Fibroblast of skin of back (primary cell): ENCODE data around the gene ECM1. TPM values are rescaled to one million over a fixed set of nuclear protein-coding genes. Genes with fewer than 3 reads are reported as not detected.

Source experiments
- DNase-seq: peaks from one replicate; pipeline ENCODE4 v3.0.0-alpha.2; 2013
- polyA plus RNA-seq, 2 experiments: library from polyadenylated mRNA; unstranded; fragments of 120-200 nt; gene quantifications; one replicate each; pipeline ENCODE4 v1.2.1, GENCODE V29; 2013; ENCODE audit not compliant: insufficient read length in 2 of 2

The ECM1 gene
- polyA plus RNA-seq (2013, experiment 1 of 2; ENCODE audit: insufficient read length), result 132 TPM
- 105 TPM for polyA plus RNA-seq (2013, experiment 2 of 2; ENCODE audit: insufficient read length)

GRCh38 chr1:150507912-150508864, at the start of gene ECM1:
TSS of gene ECM1 (plus strand) at chr1:150508109. CDS start at chr1:150508210, 101 bp downstream.
- peak; percentile 90 for DNase-seq

GRCh38 chr1:150464422-150464826, 43.5 kb upstream of the ECM1 start:
- peak; percentile 42 for DNase-seq

GRCh38 chr1:150466964-150467363, 40.9 kb upstream of the ECM1 start:
- no peak for DNase-seq

GRCh38 chr1:150469291-150469690, 38.6 kb upstream of the ECM1 start:
- DNase-seq, result no peak

- DNase-seq, result no peak
Observed at GRCh38 chr1:150472601-150473200, 35.2 kb upstream of the ECM1 start.

GRCh38 chr1:150473659-150474058, 34.2 kb upstream of the ECM1 start:
- no peak for DNase-seq

- no peak for DNase-seq
Observed at GRCh38 chr1:150474869-150475268, 33.0 kb upstream of the ECM1 start.

GRCh38 chr1:150476754-150477153, 31.2 kb upstream of the ECM1 start:
- DNase-seq, result no peak

- DNase-seq, result no peak
Observed at GRCh38 chr1:150477320-150477719, 30.6 kb upstream of the ECM1 start.

- DNase-seq, result peak; percentile 50
Observed at GRCh38 chr1:150477733-150478132, 30.2 kb upstream of the ECM1 start.

- DNase-seq, result no peak
Observed at GRCh38 chr1:150479370-150479769, 28.5 kb upstream of the ECM1 start.

- no peak for DNase-seq
Observed at GRCh38 chr1:150479927-150480352, 28.0 kb upstream of the ECM1 start.

GRCh38 chr1:150484431-150484830, 23.5 kb upstream of the ECM1 start:
- peak; percentile 40 for DNase-seq

- peak; percentile 38 for DNase-seq
Observed at GRCh38 chr1:150484861-150485260, 23.0 kb upstream of the ECM1 start.

GRCh38 chr1:150486966-150487762, 20.7 kb upstream of the ECM1 start, which contains the start of gene TARS2:
TSS of gene TARS2 (plus strand) at chr1:150487419. CDS start at chr1:150487451, 32 bp downstream.
- DNase-seq, result peak; percentile 99

- DNase-seq, result no peak
Observed at GRCh38 chr1:150487763-150488115, 20.2 kb upstream of the ECM1 start.

GRCh38 chr1:150493175-150493574, 14.7 kb upstream of the ECM1 start:
- DNase-seq, result no peak

- no peak for DNase-seq
Observed at GRCh38 chr1:150498342-150498741, 9.6 kb upstream of the ECM1 start.

- DNase-seq, result no peak
Observed at GRCh38 chr1:150505431-150505830, 2.5 kb upstream of the ECM1 start.

- DNase-seq, result no peak
Observed at GRCh38 chr1:150508982-150509381, 1.1 kb downstream of the ECM1 start.

- DNase-seq, result no peak
Observed at GRCh38 chr1:150511551-150511950, 3.6 kb downstream of the ECM1 start.

- DNase-seq, result no peak
Observed at GRCh38 chr1:150511985-150512660, 4.2 kb downstream of the ECM1 start.
